ENCODE measurements around the gene DUS2. TPM values are rescaled to one million over a fixed set of nuclear protein-coding genes. Genes with fewer than 3 reads are reported as not detected.

DUS2 gene
- total RNA-seq, 4 donors from 2014 or later, result 4.5 to 9.6 (median 7.1) TPM

DNA sequence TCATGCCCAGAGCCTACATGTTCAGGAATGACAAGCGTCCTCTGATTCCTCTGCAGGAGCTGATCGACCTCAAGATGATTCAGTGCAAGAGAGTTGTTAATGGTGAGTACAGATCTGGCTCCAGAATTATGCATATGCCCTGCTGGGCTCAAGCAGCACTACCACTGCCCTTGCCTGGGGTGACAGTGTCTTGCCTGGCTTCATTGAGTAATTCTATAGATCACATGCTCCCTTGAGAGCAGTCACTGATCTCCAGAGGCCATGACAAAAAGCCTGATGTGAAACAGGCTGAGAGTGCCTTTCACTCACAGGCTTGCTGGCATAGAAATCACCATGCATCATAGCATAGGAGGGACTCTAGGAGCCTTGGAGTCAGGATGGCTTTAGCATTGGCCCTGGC lies 26.4 kb downstream of the DUS2 start:
- no peak for ATAC-seq
- H3K27me3 ChIP-seq, result no peaks in the 10 kb centered on the region
- no peaks in the 10 kb centered on the region for H3K4me1 ChIP-seq
- in situ Hi-C loops (cut with MboI; ENCODE audit: low sequenced_read_pairs in 4 of 4), result loop anchor here (5.0 to 25.0 kb wide), 5 partner anchors 55 to 362 kb away; partner anchors contain the start of genes DPEP2 (in 1 of the 4), RANBP10 (in 1 of the 4) and TSNAXIP1 (in 1 of the 4)
- H3K4me3 ChIP-seq, result no peak overlapping the region
- no peak overlapping the region for H3K27ac ChIP-seq
- DNase-seq, result no peak
- intact Hi-C loops (cut with DNase I; ENCODE audit: low total_unique reads), result no loop called here
- H3K9me3 ChIP-seq, result no peaks in the 10 kb centered on the region
- TF ChIP-seq POLR2A (IDR thresholded peaks at IDR 0.05), result no peak
- TF ChIP-seq, protein P1, sequence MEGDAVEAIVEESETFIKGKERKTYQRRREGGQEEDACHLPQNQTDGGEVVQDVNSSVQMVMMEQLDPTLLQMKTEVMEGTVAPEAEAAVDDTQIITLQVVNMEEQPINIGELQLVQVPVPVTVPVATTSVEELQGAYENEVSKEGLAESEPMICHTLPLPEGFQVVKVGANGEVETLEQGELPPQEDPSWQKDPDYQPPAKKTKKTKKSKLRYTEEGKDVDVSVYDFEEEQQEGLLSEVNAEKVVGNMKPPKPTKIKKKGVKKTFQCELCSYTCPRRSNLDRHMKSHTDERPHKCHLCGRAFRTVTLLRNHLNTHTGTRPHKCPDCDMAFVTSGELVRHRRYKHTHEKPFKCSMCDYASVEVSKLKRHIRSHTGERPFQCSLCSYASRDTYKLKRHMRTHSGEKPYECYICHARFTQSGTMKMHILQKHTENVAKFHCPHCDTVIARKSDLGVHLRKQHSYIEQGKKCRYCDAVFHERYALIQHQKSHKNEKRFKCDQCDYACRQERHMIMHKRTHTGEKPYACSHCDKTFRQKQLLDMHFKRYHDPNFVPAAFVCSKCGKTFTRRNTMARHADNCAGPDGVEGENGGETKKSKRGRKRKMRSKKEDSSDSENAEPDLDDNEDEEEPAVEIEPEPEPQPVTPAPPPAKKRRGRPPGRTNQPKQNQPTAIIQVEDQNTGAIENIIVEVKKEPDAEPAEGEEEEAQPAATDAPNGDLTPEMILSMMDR (IDR thresholded peaks at IDR 0.05 in 4 of 5, conservative IDR thresholded peaks at IDR 0.05 in 1 of 5), result no peak
- H3K36me3 ChIP-seq, result peaks cover 0 to 43% of the 10 kb centered on the region in 2 donors

- no peaks in the 10 kb centered on the region for H3K9me3 ChIP-seq
- ATAC-seq, result no peak
- no peak overlapping the region for H3K27ac ChIP-seq
- in situ Hi-C loops (cut with MboI; ENCODE audit: low sequenced_read_pairs in 4 of 4), result no loop called here
- intact Hi-C loops (cut with DNase I; ENCODE audit: low total_unique reads), result no loop called here
- TF ChIP-seq, protein P1 (IDR thresholded peaks at IDR 0.05 in 4 of 5, conservative IDR thresholded peaks at IDR 0.05 in 1 of 5), result no peak
- no peak overlapping the region for H3K4me3 ChIP-seq
- DNase-seq, result no peak
- peaks cover 0 to 34% of the 10 kb centered on the region in 2 donors for H3K36me3 ChIP-seq
- H3K27me3 ChIP-seq, result no peaks in the 10 kb centered on the region
- no peaks in the 10 kb centered on the region for H3K4me1 ChIP-seq
These were observed 32.3 kb downstream of the DUS2 start for GRCh38 chr16:68055395-68055794.

DNA sequence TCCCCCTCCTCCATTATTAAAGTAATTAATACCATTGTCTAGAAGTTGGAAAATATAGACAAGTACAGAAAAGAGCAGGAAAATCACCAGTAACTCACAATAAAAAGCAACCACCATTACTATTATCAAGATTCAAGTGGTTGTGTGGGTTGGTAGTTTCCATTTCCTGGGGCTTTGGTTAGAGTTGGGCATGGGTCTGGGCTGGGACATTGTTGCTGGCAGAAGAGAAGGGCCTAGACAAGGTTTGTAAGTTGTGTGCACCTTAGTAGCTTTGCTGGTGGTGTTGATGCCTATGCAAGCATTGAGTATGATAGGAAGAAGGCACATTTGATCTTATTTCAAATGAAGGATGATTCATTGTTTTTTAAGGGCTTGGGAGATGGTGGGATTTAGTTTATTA lies 36.7 kb downstream of the DUS2 start:
- no peak for ATAC-seq
- H3K4me1 ChIP-seq, result peaks cover 7 to 12% of the 10 kb centered on the region in 2 donors
- H3K9me3 ChIP-seq, result no peaks in the 10 kb centered on the region
- TF ChIP-seq, protein P1 (IDR thresholded peaks at IDR 0.05 in 4 of 5, conservative IDR thresholded peaks at IDR 0.05 in 1 of 5), result no peak
- no peak for TF ChIP-seq POLR2A (IDR thresholded peaks at IDR 0.05)
- H3K4me3 ChIP-seq, result no peak overlapping the region
- no peak for DNase-seq
- no peaks in the 10 kb centered on the region for H3K27me3 ChIP-seq
- in situ Hi-C loops (cut with MboI; ENCODE audit: low sequenced_read_pairs in 4 of 4) (no loop called here), intact Hi-C loops (cut with DNase I; ENCODE audit: low total_unique reads) (loop anchor here (5.0 kb wide), 1 partner anchor 243 kb away; no protein-coding TSS in a partner anchor)
- no peaks in the 10 kb centered on the region for H3K36me3 ChIP-seq
- H3K27ac ChIP-seq, result no peak overlapping the region

DNA sequence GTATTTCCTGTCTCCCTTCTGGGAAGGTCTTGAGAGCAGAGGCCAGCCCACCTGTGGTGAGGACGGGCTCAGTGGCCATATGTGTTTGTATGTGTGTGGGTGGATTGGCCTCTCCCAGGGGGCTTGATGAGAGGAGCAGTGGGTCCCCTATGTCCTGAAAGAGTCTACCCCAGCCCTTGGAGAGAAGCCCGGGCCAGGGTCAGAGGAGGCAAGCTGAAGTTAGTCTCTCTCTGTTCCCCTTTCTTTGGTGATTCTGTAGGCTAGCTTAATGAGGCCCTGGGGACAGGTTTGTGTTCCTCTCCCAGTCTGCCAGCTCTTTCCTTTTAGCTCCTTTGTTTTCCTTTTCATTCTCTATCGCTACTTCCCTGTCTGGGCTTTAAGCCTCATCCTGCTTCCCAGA lies 38.3 kb downstream of the DUS2 start:
- H3K9me3 ChIP-seq, result no peaks in the 10 kb centered on the region
- intact Hi-C loops (cut with DNase I; ENCODE audit: low total_unique reads), result loop anchor here (5.0 kb wide), 1 partner anchor 244 kb away; no protein-coding TSS in a partner anchor
- in situ Hi-C loops (cut with MboI; ENCODE audit: low sequenced_read_pairs in 4 of 4), result no loop called here
- H3K36me3 ChIP-seq, result no peaks in the 10 kb centered on the region
- no peak for ATAC-seq
- H3K4me3 ChIP-seq, result no peak overlapping the region
- no peak overlapping the region for H3K27ac ChIP-seq
- no peak for TF ChIP-seq POLR2A (IDR thresholded peaks at IDR 0.05)
- TF ChIP-seq, protein P1 (IDR thresholded peaks at IDR 0.05 in 4 of 5, conservative IDR thresholded peaks at IDR 0.05 in 1 of 5), result no peak
- DNase-seq, result no peak
- no peaks in the 10 kb centered on the region for H3K27me3 ChIP-seq
- H3K4me1 ChIP-seq, result peaks cover 20 to 27% of the 10 kb centered on the region in 2 donors

GRCh38 chr16:68062910-68063393 lies 39.9 kb downstream of the DUS2 start:
- in situ Hi-C loops (cut with MboI; ENCODE audit: low sequenced_read_pairs in 4 of 4), result no loop called here
- Histone ChIP-seq H3K4me1 (peaks cover 23 to 35% of the 10 kb centered on the region in 2 donors), H3K27ac (no peak overlapping the region), H3K4me3 (no peak overlapping the region), H3K36me3 (no peaks in the 10 kb centered on the region), H3K27me3 (no peaks in the 10 kb centered on the region), H3K9me3 (no peaks in the 10 kb centered on the region)
- TF ChIP-seq, protein P1 (IDR thresholded peaks at IDR 0.05 in 4 of 5, conservative IDR thresholded peaks at IDR 0.05 in 1 of 5), result no peak
- no peak for TF ChIP-seq POLR2A (IDR thresholded peaks at IDR 0.05)
- DNase-seq (no peak), ATAC-seq (no peak)
- intact Hi-C loops (cut with DNase I; ENCODE audit: low total_unique reads), result loop anchor here (5.0 kb wide), 1 partner anchor 246 kb away; no protein-coding TSS in a partner anchor

All from gastrocnemius medialis (tissue), 4 donors.